ENCODE data around the gene ZNF135. TPM values are rescaled to one million over a fixed set of nuclear protein-coding genes. Genes with fewer than 3 reads are reported as not detected.

The ZNF135 gene
- total RNA-seq, 3 donors from 2014 or later (not counting 1 experiment from before 2014, with no cell fraction given), result 1.6 to 4.3 (median 4.3) TPM

- DNase-seq (no peak), ATAC-seq (no peak)
- H3K4me1 ChIP-seq (ENCODE audit: control insufficient read depth, insufficient read depth, low read length), result peaks cover 19% of the 10 kb centered on the region
- Mint-ChIP-seq H3K4me3 (no peak overlapping the region), H3K27ac (no peak overlapping the region), H3K4me1 (peaks cover 10 to 12% of the 10 kb centered on the region in 2 donors), H3K27me3 (ENCODE audit: low read depth in 2 of 2) (peaks cover 12 to 19% of the 10 kb centered on the region in 2 donors), H3K9me3 (peaks cover 0 to 2% of the 10 kb centered on the region in 2 donors), H3K36me3 (peaks cover 20% of the 10 kb centered on the region)
- H3K4me3 ChIP-seq (ENCODE audit: low read length), result no peak overlapping the region
- intact Hi-C loops (cut with micrococcal nuclease), result no loop called here
- H3K36me3 ChIP-seq (ENCODE audit: control insufficient read depth, insufficient read depth, low read length), result no peaks in the 10 kb centered on the region
- peaks cover 50% of the 10 kb centered on the region for H3K9me3 ChIP-seq (ENCODE audit: control insufficient read depth, insufficient read depth, low read length)
- WGBS (ENCODE audit: insufficient coverage), result 84% methylated on average over 8 of the region's 8 CpGs
- H3K27me3 ChIP-seq (ENCODE audit: control insufficient read depth, insufficient read depth, low read length), result no peaks in the 10 kb centered on the region
- no peak overlapping the region for H3K27ac ChIP-seq (ENCODE audit: low read length)
- TF ChIP-seq CTCF (IDR thresholded peaks at IDR 0.05), result no peak
Measured at GRCh38 chr19:58056861-58057260, 2.2 kb upstream of the ZNF135 start.

GRCh38 chr19:58058467-58058866 lies 615 bp upstream of the ZNF135 start:
- peak overlapping the region; percentile 86 to 88 for H3K27ac Mint-ChIP-seq
- Histone ChIP-seq H3K4me1 (ENCODE audit: control insufficient read depth, insufficient read depth, low read length) (peaks cover 19% of the 10 kb centered on the region), H3K9me3 (ENCODE audit: control insufficient read depth, insufficient read depth, low read length) (peaks cover 43% of the 10 kb centered on the region), H3K4me3 (ENCODE audit: low read length) (peak overlapping the region; percentile 56), H3K27ac (ENCODE audit: low read length) (peak overlapping the region; percentile 91), H3K36me3 (ENCODE audit: control insufficient read depth, insufficient read depth, low read length) (no peaks in the 10 kb centered on the region), H3K27me3 (ENCODE audit: control insufficient read depth, insufficient read depth, low read length) (no peaks in the 10 kb centered on the region)
- H3K4me3 Mint-ChIP-seq, result peak overlapping the region; percentile 92
- H3K36me3 Mint-ChIP-seq, result peaks cover 22% of the 10 kb centered on the region
- no peak for TF ChIP-seq CTCF (IDR thresholded peaks at IDR 0.05)
- intact Hi-C loops (cut with micrococcal nuclease), result loop anchor here (2.0 kb wide), 1 partner anchor 56 kb away; the partner anchor contains the start of gene ZNF606
- no peak for ATAC-seq
- DNase-seq, result no peak
- H3K9me3 Mint-ChIP-seq, result peaks cover 0 to 2% of the 10 kb centered on the region in 2 donors
- WGBS (ENCODE audit: insufficient coverage), result 94% methylated on average over 13 of the region's 13 CpGs
- peaks cover 10 to 12% of the 10 kb centered on the region in 2 donors for H3K4me1 Mint-ChIP-seq
- H3K27me3 Mint-ChIP-seq (ENCODE audit: low read depth in 2 of 2), result peaks cover 12 to 19% of the 10 kb centered on the region in 2 donors

- 37% methylated on average over 28 of the region's 28 CpGs for WGBS (ENCODE audit: insufficient coverage)
- H3K4me3 Mint-ChIP-seq, result peak overlapping the region; percentile 92
- no peak for TF ChIP-seq CTCF (IDR thresholded peaks at IDR 0.05)
- peaks cover 12 to 16% of the 10 kb centered on the region in 2 donors for H3K27me3 Mint-ChIP-seq (ENCODE audit: low read depth in 2 of 2)
- DNase-seq (peak in 1 of 2 donors; percentile 5), ATAC-seq (peak in 2 of 3 donors; percentile 27 to 33)
- intact Hi-C loops (cut with micrococcal nuclease), result loop anchor here (2.0 kb wide), 1 partner anchor 57 kb away; the partner anchor contains the start of gene ZNF606
- H3K27ac ChIP-seq (ENCODE audit: low read length), result peak overlapping the region; percentile 91
- H3K4me1 Mint-ChIP-seq, result peaks cover 10 to 12% of the 10 kb centered on the region in 2 donors
- H3K9me3 ChIP-seq (ENCODE audit: control insufficient read depth, insufficient read depth, low read length), result peaks cover 44% of the 10 kb centered on the region
- H3K9me3 Mint-ChIP-seq, result peaks cover under 1 to 3% of the 10 kb centered on the region in 2 donors
- no peaks in the 10 kb centered on the region for H3K27me3 ChIP-seq (ENCODE audit: control insufficient read depth, insufficient read depth, low read length)
- H3K4me1 ChIP-seq (ENCODE audit: control insufficient read depth, insufficient read depth, low read length), result peaks cover 17% of the 10 kb centered on the region
- peaks cover 24% of the 10 kb centered on the region for H3K36me3 Mint-ChIP-seq
- H3K36me3 ChIP-seq (ENCODE audit: control insufficient read depth, insufficient read depth, low read length), result no peaks in the 10 kb centered on the region
- H3K4me3 ChIP-seq (ENCODE audit: low read length), result peak overlapping the region; percentile 56
- peak overlapping the region; percentile 86 to 88 for H3K27ac Mint-ChIP-seq
Measured at GRCh38 chr19:58059671-58060078, 593 bp downstream of the ZNF135 start.

GRCh38 chr19:58060231-58060630 lies 1.1 kb downstream of the ZNF135 start:
- H3K4me3 Mint-ChIP-seq, result peak overlapping the region; percentile 79
- peaks cover 8 to 10% of the 10 kb centered on the region in 2 donors for H3K4me1 Mint-ChIP-seq
- peaks cover 0 to 3% of the 10 kb centered on the region in 2 donors for H3K9me3 Mint-ChIP-seq
- peaks cover 18% of the 10 kb centered on the region for H3K36me3 Mint-ChIP-seq
- H3K9me3 ChIP-seq (ENCODE audit: control insufficient read depth, insufficient read depth, low read length), result peaks cover 47% of the 10 kb centered on the region
- H3K27me3 Mint-ChIP-seq (ENCODE audit: low read depth in 2 of 2), result peaks cover 11% of the 10 kb centered on the region in 2 donors
- H3K4me3 ChIP-seq (ENCODE audit: low read length), result no peak overlapping the region
- DNase-seq, result no peak
- H3K27ac ChIP-seq (ENCODE audit: low read length), result no peak overlapping the region
- no peaks in the 10 kb centered on the region for H3K36me3 ChIP-seq (ENCODE audit: control insufficient read depth, insufficient read depth, low read length)
- peak overlapping the region; percentile 56 to 86 for H3K27ac Mint-ChIP-seq
- ATAC-seq, result no peak
- TF ChIP-seq CTCF (IDR thresholded peaks at IDR 0.05), result no peak
- H3K4me1 ChIP-seq (ENCODE audit: control insufficient read depth, insufficient read depth, low read length), result peaks cover 16% of the 10 kb centered on the region
- 94% methylated on average over 24 of the region's 24 CpGs for WGBS (ENCODE audit: insufficient coverage)
- intact Hi-C loops (cut with micrococcal nuclease), result no loop called here
- H3K27me3 ChIP-seq (ENCODE audit: control insufficient read depth, insufficient read depth, low read length), result no peaks in the 10 kb centered on the region

Data from natural killer cell (primary cell).